NCI-H774 (cell line): Measurements from ENCODE around the gene NTM.

Experiments used
- DNase-seq: peaks from one replicate; lab custom pipeline; 2025; lab: John Stamatoyannopoulos, UW

Gene NTM

GRCh38 chr11:132263241-132263640 lies 892.8 kb downstream of the NTM start:
- DNase-seq = no peak

DNA sequence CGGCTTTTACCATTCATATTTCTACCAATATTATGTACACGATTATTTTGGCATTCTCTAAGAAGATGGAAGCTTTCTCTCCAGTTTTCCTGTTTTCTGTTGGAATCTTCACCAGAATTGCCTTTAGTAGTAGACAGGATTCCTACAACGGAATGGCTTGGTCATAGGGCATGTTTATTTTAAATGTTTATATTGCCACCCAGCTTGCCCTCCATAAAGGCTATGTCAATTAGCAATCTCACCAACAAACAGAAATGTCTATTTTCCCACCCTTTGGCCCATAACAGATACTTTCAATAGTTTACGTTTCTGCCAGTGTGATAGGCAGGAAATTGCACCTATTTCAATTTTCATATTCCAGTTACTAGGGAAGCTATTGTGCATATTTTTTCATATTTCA lies 893.5 kb downstream of the NTM start:
- no peak for DNase-seq

DNA sequence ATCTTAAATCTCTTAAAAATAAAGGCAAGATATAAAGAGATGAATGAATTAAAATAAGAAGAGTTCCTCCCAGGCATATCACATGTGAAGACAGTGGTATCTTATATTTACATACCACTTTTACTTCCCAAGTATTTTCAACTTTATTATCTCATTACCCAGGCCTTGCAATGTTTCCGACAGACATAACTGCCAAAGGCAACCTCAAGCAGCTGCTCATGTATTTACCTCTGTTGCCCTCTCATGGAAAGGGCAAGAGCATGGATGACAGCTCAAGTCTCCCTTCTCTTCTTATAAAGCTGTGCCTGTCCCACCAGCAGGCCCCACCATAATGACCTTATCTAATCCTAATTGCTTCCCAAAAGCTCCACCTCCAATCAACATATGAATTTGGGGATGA lies 894.2 kb downstream of the NTM start:
- no peak for DNase-seq

DNA sequence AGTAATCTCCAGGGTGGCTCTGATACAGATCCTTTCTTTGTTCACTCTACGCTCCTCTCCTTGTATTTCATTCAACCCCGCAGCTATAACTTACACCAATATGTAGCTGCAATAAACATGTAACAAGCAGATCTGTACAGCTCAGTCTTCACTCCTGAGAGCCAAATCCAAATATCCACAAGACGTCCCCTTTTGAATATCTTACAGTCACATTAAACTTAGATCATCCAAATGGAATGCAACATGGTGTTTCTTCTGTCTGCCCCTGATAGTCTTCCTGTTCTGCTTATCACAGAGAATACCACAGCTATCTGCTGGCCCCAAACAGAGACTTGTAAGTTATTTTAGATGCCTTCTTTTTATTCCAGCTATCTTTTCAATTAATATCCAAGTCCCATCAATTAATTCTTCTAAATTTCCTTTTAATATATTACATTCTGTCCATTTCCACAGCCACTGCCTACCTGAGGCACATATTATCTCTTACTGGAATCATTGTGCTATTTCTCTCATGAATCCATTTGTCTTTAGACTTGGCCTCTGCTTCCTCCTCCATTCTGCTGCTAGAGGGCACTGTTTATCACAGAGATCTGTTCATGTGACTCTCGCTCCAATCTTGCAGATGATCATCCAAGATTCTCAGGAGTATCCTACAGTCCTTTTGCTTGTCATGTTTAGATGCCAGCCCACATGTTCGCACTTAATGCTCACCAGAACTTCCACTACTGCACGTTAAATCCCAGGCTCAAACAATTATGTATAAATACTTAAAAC lies 908.6 kb downstream of the NTM start:
- DNase-seq = peak; percentile 12

GRCh38 chr11:132284048-132284447 lies 913.6 kb downstream of the NTM start:
- DNase-seq = no peak

- no peak for DNase-seq
These were observed 914.2 kb downstream of the NTM start for GRCh38 chr11:132284611-132285010.

DNA sequence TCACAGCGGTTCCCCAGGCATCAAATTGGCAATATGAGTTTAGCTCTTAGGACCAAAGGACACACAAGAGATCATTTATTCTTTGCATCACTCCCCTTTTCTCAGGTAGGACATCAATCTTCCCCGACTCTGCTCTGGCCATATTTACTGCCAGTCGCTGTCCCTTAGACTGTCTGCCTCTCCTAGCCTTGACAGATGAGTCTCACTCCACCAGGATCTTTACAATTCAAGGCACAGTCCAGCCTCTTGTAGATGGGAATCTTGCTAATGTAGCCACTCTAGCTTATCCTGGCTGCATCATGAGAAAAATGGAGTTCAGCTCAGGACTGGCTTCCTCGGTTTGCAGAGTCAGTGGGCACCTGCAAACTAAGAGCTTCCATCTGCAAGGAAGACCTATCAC lies 915.2 kb downstream of the NTM start:
- no peak for DNase-seq

DNA sequence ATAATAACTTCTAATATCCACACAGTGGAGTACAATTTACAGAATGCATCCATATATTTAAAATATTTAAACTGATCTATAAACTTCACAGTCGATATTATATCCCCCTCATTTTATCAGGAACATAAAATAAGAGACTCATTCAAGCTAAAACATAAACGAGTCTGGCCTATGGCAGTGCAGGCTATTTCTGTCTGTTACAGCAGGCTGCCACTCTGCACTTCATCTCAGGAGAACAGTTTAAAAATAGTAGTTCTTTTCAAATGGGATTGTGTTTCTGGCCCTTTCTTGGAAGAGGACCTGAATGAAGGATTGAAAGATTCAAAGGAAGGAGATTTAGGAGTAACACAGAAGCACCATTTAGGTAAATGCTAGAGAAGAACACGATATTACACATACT lies 915.7 kb downstream of the NTM start:
- no peak for DNase-seq

- DNase-seq = no peak
These were observed 917.6 kb downstream of the NTM start for GRCh38 chr11:132288036-132288435.

- DNase-seq = no peak
These were observed 919.3 kb downstream of the NTM start for GRCh38 chr11:132289590-132290256.

DNA sequence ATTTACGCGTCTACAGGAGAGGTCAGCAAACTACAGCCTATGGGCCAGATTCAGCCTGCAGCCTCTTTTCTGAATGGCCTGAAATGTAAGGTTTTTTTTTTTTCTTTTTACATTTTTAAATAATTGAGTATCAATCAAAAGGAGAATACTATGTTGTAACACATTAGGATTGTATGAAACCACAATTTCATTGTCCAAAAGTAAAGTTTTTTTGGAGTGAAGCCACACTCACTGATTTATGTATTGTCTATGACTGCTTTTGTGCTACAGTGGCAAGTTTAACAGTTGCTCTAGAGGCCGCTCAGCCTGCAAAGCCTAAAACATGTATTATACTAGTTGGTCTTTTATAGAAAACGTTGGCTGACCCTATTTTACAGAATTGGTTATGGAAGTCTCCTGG lies 923.2 kb downstream of the NTM start:
- DNase-seq = no peak

DNA sequence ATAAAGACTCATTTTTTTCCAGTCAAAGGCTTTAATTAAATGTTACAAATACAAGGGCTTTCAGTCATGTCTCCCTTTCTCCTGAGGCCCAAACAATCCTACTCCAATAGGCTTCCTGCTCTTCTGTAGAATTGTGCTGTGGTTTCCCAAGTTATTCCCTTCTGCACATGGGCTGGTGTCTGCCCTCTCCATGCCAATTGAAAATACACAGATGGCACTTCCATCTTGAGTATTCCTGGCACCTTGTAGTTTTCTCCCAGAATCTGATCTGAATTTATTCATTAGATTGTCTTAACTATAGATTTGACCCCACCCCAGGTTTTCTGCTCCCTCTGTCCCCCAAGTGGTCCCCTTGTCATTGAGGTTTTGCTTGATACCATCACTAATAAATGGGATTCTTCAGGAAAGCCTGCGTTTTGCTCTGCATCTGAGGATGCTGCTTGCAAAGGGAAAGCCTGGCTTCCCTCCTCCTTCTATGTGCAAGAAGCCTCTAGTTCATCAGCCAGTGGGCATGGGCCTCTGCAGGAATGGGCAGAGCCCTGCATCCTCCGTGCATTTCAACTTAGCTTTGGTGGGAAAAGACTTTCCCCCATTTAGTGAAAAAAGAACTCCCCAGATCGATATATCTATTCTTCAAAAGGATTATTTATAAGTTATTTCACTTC lies 926.7 kb downstream of the NTM start:
- no peak for DNase-seq

DNA sequence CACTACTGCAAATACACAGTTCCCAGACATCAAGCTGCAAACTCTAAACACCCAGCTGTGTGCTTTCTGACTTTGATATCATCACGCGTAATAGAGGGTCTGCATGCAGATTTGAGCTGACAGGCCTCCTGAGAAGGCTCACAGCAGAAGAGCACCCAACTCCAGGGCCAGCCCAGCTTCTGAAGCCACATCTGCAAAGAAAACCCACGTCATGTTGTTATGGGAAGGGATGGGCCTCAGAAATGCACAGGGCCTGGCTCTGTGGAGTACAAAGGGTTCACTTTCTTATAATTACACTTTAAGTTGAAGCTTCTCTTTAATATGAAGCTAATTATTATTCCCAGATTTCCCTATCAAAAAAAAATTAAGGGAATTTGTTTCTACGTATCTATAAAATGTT lies 927.9 kb downstream of the NTM start:
- DNase-seq = no peak

GRCh38 chr11:132300283-132300682 lies 929.9 kb downstream of the NTM start:
- no peak for DNase-seq

DNA sequence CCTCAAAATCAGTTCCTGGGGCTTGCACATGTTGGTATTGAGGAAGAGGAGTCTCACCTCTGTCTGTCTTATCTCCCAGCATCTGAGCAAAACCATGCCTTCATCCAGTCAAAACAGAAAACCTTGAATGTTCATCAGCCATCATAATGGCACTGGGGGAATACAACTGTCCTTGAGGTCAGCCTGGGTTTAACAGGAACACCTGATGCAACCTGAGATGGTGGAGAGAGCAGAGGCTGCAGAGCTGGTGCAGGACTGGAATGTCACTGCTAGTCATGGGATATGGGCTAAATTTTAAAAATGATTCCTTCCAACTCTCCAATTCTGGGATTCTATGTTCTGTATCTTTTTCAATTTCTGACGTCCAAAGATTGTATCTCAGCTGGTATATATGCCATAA lies 931.0 kb downstream of the NTM start:
- no peak for DNase-seq

DNA sequence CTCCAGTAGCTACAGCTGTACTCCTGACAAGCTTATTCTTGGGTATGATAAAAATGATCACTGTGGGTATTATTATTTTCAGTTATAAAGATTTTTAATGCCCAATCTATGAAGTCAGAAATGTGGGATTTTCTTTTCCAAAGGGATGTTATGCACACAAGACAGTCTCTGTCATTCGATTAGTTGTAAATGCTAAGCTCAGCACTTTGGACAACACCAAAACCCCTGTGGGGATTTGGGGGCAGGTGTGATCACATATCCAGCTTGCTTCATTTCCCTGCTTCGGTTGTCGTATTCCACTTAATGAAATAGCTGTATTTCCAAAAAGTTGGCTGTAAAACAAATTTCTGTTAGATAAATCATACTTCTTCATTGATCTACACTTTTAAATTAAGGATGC lies 931.5 kb downstream of the NTM start:
- no peak for DNase-seq

DNA sequence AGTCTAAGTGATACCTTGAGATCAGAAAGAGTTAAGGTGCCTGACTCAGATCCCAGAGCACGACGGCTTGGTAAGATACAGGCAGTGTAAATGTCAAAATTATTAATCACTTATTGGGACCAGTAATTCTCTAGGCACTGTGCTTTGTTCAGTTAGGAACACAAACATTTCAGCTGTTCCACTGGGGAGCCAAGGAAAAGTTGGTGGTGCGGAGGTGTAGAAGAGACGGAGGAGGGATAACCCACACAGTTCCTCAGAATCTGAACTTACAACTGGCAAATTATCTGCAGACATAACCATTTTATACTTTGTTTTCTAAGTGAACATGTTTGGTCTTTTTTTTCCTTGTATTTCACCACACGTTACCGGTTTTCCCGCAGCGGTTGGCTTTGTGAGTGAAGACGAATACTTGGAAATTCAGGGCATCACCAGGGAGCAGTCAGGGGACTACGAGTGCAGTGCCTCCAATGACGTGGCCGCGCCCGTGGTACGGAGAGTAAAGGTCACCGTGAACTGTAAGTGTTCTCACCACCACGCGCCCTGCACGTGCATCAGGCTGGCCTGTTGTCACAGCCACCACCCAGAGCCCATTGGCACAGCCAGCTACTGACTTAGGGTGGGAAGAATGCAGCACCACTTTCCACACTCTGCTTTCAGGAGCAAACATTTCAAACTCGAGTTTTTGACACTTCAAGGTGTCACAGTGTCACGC lies 937.0 kb downstream of the NTM start:
- no peak for DNase-seq

DNA sequence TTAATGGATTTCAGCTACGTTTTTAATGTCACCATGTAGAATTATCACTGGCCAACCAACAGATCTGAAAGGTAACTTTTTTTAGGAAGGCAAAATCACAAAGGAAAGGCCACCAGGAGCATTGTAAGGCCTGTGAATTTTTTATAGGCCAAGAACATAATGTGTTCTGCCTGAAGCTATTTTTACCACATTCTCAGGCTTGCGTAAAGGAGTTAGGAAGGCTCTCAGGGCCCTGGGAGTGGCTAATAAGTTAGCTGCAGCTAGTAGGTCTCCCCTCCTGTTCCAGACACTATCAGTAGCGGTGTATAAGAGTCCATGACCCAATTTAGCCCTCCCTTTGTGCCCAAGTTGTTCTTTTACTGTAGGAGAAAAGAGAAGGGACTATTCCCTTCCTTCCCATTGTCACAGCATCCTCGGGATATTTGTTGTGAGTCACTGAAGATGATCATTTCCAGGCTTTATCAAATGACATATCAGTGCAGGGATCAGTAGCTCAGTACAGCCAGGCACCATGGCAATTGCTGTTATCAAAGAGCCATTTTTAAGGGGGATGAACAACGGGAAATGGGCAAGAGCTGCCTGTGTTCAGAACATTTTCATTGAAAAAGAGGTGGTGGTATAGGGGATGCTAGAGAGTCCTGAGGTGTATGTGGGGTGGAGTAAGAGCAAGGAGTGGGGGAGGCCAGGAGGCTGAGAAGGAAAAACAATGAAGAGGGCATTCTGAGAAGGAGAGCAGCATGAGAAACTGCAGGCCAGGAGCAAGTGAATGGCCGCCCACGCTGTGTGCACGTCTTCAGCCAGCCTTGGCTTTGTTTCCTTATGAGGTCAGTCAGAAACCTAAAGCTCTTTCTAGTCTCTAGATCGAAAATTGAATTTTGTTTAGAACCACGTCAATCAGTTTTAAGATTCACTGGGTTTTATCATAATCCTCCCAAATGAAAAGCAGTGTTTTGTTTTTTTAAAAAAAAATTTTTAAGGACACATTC lies 940.3 kb downstream of the NTM start:
- DNase-seq = no peak

GRCh38 chr11:132311703-132312102 lies 941.3 kb downstream of the NTM start:
- no peak for DNase-seq

DNA sequence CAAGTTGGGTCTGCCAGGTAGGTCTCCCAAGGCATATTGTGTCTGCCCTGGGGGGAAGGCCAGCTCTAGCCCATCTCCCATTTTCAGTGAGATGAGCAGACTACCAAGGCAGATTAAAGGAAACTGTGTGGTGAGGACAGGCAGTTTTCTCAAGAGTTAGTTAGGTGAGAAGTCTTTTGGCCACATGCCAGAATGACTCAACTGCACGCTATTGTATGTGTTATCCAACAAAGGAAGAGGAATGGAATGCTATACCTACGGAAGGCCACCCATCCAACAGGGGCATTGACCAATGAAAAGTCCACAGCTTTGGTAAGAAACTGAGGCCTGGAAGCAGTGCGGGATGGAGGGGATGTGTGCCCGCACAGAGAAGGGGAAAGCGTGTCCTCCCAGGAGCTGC lies 941.7 kb downstream of the NTM start:
- no peak for DNase-seq

- peak; percentile 59 for DNase-seq
These were observed 942.3 kb downstream of the NTM start for GRCh38 chr11:132312701-132313111.
